ENCODE measurements around the gene CNGA3. TPM values are rescaled to one million over a fixed set of nuclear protein-coding genes. Genes with fewer than 3 reads are reported as not detected.
"Not testable (repeated sequence)": the region's sequence is repeated elsewhere in the genome, so short reads cannot be mapped to it uniquely, and the experiment has no call there.

CNGA3 gene
- total RNA-seq, 1 experiment from 2014 or later = not detected

DNA sequence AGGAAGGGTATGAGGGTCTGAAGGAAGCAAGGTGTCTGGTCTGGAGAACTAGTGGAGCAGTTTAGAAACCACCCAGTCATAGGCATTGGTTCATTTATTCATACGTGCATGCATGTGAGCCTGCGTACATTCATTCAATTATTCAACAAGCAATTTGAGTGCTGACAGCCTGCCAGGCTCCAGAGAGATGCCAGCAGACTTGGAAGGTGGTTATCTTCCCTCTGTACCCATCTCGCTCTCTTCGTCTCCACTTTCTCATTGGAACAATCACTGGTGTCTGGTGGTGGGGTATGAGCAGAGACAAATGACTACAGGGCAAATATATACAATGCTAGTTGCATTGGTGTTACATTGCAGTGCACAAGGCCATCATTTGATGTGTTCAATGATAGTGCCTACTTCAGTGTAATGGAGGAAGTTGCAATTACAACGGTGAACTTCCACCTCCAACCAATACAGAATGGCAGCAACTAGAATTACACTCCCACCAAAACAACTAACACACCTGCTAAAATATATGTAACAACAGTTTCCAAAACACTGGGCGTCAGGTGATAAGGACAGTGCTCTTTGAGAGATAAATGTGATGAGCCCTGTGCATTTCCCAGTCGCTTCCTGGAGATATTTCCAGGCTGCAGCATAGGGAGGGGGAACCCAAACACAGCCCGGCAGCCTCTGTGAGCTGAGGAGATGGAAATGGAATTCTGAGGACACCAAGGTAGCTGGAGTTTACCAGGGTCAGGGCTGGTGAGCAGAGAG, 32.6 kb upstream of the CNGA3 start:
- DNase-seq = no peak
- no peaks in the 10 kb centered on the region for H3K36me3 Mint-ChIP-seq (ENCODE audit: insufficient read depth, unreplicated experiment)
- H3K4me1 Mint-ChIP-seq (ENCODE audit: low read depth, unreplicated experiment) = no peaks in the 10 kb centered on the region
- H3K27ac Mint-ChIP-seq (ENCODE audit: unreplicated experiment) = no peak overlapping the region
- BruUV-seq (replicated peaks) = no TSS peak
- peaks cover 54% of the 10 kb centered on the region for H3K27me3 Mint-ChIP-seq (ENCODE audit: unreplicated experiment)
- H3K9me3 Mint-ChIP-seq (ENCODE audit: low read depth, unreplicated experiment) = no peaks in the 10 kb centered on the region
- CTCF ChIA-PET = no interaction called here
- no peak overlapping the region for H3K4me3 Mint-ChIP-seq (ENCODE audit: low read depth, unreplicated experiment)
- intact Hi-C loops (cut with micrococcal nuclease; ENCODE audit: unreplicated experiment) = no loop called here
- TF ChIP-seq CTCF (IDR thresholded peaks at IDR 0.05; ENCODE audit: unreplicated experiment) = no peak

DNA sequence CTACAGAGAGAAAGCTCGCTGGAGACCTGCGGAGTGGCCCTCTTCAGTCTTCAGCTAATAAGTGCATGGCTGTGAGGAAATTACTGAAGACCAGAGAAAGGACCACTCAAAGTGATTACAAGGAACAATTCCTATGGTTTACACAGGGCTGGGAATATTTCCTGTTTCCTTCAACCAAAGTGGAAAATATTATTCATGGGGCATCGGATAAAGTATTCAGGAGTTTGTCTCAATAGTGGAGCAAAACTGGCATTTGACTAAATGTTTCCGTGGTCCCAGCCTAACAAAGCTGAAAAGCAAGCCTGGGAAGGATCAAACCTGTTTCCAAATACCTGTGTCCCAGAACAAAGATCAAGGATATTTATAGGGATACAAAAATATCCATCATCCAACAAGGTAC, 32.0 kb upstream of the CNGA3 start:
- Mint-ChIP-seq H3K9me3 (ENCODE audit: low read depth, unreplicated experiment) (no peaks in the 10 kb centered on the region), H3K27me3 (ENCODE audit: unreplicated experiment) (peaks cover 48% of the 10 kb centered on the region), H3K27ac (ENCODE audit: unreplicated experiment) (no peak overlapping the region), H3K4me3 (ENCODE audit: low read depth, unreplicated experiment) (no peak overlapping the region), H3K36me3 (ENCODE audit: insufficient read depth, unreplicated experiment) (no peaks in the 10 kb centered on the region), H3K4me1 (ENCODE audit: low read depth, unreplicated experiment) (no peaks in the 10 kb centered on the region)
- BruUV-seq (replicated peaks) = no TSS peak
- DNase-seq = no peak
- CTCF ChIA-PET = no interaction called here
- intact Hi-C loops (cut with micrococcal nuclease; ENCODE audit: unreplicated experiment) = no loop called here
- TF ChIP-seq CTCF (IDR thresholded peaks at IDR 0.05; ENCODE audit: unreplicated experiment) = no peak

GRCh38 chr2:98315957-98316356, 30.3 kb upstream of the CNGA3 start:
- no TSS peak for BruUV-seq (replicated peaks)
- H3K27me3 Mint-ChIP-seq (ENCODE audit: unreplicated experiment) = peaks cover 31% of the 10 kb centered on the region
- peaks cover 6% of the 10 kb centered on the region for H3K9me3 Mint-ChIP-seq (ENCODE audit: low read depth, unreplicated experiment)
- H3K4me3 Mint-ChIP-seq (ENCODE audit: low read depth, unreplicated experiment) = no peak overlapping the region
- no peak for TF ChIP-seq CTCF (IDR thresholded peaks at IDR 0.05; ENCODE audit: unreplicated experiment)
- no peak for DNase-seq
- H3K36me3 Mint-ChIP-seq (ENCODE audit: insufficient read depth, unreplicated experiment) = no peaks in the 10 kb centered on the region
- H3K27ac Mint-ChIP-seq (ENCODE audit: unreplicated experiment) = no peak overlapping the region
- H3K4me1 Mint-ChIP-seq (ENCODE audit: low read depth, unreplicated experiment) = no peaks in the 10 kb centered on the region
- CTCF ChIA-PET = no interaction called here
- intact Hi-C loops (cut with micrococcal nuclease; ENCODE audit: unreplicated experiment) = no loop called here

- peaks cover 24% of the 10 kb centered on the region for H3K27me3 Mint-ChIP-seq (ENCODE audit: unreplicated experiment)
- intact Hi-C loops (cut with micrococcal nuclease; ENCODE audit: unreplicated experiment) = no loop called here
- H3K4me1 Mint-ChIP-seq (ENCODE audit: low read depth, unreplicated experiment) = no peaks in the 10 kb centered on the region
- H3K4me3 Mint-ChIP-seq (ENCODE audit: low read depth, unreplicated experiment) = no peak overlapping the region
- CTCF ChIA-PET = no interaction called here
- H3K9me3 Mint-ChIP-seq (ENCODE audit: low read depth, unreplicated experiment) = peaks cover 6% of the 10 kb centered on the region
- no peak for TF ChIP-seq CTCF (IDR thresholded peaks at IDR 0.05; ENCODE audit: unreplicated experiment)
- H3K36me3 Mint-ChIP-seq (ENCODE audit: insufficient read depth, unreplicated experiment) = no peaks in the 10 kb centered on the region
- H3K27ac Mint-ChIP-seq (ENCODE audit: unreplicated experiment) = no peak overlapping the region
- no peak for DNase-seq
- no TSS peak for BruUV-seq (replicated peaks)
Observed at GRCh38 chr2:98317214-98317613, 29.0 kb upstream of the CNGA3 start.

DNA sequence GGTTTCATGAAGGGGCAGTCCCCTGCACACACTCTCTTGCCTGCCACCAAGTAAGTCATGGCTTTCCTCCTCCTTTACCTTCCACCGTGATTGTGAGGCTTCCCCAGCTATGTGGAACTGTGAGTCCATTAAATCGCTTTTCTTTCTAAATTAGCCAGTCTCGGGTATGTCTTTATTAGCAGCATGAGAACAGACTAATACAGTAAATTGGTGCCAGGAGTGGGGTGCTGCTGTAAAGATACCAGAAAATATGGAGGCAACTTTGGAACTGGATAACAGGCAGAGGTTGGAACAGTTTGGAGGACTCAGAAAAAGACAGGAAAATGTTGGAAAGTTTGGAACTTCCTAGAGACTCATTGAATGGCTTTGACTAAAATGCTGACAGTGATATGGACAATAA, 26.1 kb upstream of the CNGA3 start:
- CTCF ChIA-PET; H3K4me1 Mint-ChIP-seq (ENCODE audit: low read depth, unreplicated experiment); H3K4me3 Mint-ChIP-seq (ENCODE audit: low read depth, unreplicated experiment); H3K27me3 Mint-ChIP-seq (ENCODE audit: unreplicated experiment); H3K27ac Mint-ChIP-seq (ENCODE audit: unreplicated experiment); DNase-seq; BruUV-seq (replicated peaks); intact Hi-C loops (cut with micrococcal nuclease; ENCODE audit: unreplicated experiment); H3K9me3 Mint-ChIP-seq (ENCODE audit: low read depth, unreplicated experiment); H3K36me3 Mint-ChIP-seq (ENCODE audit: insufficient read depth, unreplicated experiment): not testable (repeated sequence)

All from Calu3 (cell line).